Erythroblast (primary cell): Measurements from ENCODE around the gene NDUFA13.

ENCODE experiments used
- GATA1 ChIP-seq: IDR thresholded peaks from 2 replicates; pipeline ENCODE4 v1.6.1; 2011; ENCODE audit warnings: low read depth, mild to moderate bottlenecking, control low read depth, low read length, moderate library complexity
- POLR2A ChIP-seq: IDR thresholded peaks from 2 replicates; pipeline ENCODE4 v1.6.1; 2011; ENCODE audit warnings: mild to moderate bottlenecking, low read length

DNA sequence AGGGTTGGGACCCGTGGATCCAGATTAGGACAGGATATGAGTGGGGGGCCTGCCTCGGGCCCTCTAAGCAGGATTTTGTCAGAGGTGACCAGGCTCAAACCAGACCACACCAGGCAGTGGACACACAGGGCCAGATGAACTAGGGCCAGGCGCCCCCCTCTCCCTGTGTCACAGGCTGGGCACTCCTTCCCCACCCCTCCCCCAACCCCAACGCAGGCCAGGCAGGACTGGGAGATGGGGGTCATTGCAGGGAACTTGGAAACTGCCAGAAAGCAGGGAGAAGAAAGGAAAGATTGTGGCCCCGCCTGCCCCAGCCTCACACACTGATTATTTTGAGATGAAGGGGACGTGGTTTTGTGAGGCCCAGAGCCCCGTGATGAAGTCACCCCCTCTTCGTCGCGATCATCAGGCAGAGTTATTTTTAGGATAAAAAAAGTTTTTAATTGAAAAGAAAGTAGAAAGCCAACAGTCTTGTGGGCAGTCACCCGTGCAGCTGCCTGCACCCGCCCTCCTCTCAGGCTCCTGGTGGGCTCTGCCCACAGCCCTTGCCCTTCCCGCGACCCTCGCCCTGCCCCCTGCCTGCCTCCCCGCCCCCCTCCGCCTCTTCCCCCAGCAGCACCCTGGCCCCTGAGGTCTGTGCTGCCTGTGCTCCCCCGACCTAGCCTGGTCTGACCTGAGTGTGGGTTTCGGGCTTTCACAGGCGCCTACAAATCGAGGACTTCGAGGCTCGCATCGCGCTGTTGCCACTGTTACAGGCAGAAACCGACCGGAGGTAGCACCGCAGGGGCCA is 10.8 kb downstream of the NDUFA13 start:
- TF ChIP-seq POLR2A = no peak
- TF ChIP-seq GATA1 = no peak
